SK-N-SH (cell line): ENCODE results near the gene CHST9. TPM values are rescaled to one million over a fixed set of nuclear protein-coding genes. Genes with fewer than 3 reads are reported as not detected.

Experiments used
- CTCF ChIA-PET: fragments of 300-600, 350-600 bp; formaldehyde crosslinking; extraction: SDS; loops from one replicate; lab custom pipeline; 2021; lab: Yijun Ruan, JAX
- POLR2A ChIA-PET: fragments of 350-600 bp; sonication (Branson Sonifier 250); formaldehyde crosslinking; extraction: SDS; loops from one replicate; lab custom pipeline; 2020; ENCODE audit warnings: antibody characterized with exemption, inconsistent platforms; lab: Yijun Ruan, JAX
- DNase-seq: peaks from one replicate; pipeline ENCODE4 v3.0.0; 2012
- H2AFZ ChIP-seq: fragments of 200-600 bp; sonication (generic); 2 replicates; pipeline ENCODE4 v1.8.1; 2016; ENCODE audit warnings: antibody characterized with exemption, mild to moderate bottlenecking, low read depth
- H3F3A ChIP-seq: fragments of 200-600 bp; sonication (generic); replicated peaks from 2 replicates; pipeline ENCODE3; 2016; ENCODE audit warnings: antibody characterized with exemption, mild to moderate bottlenecking; ENCODE audit not compliant: insufficient read depth
- H3K27ac ChIP-seq, 2 experiments: fragments of 200-500 bp in 1 of 2; fragments of 200-600 bp in 1 of 2; sonication (Bioruptor generic) in 1 of 2; sonication (generic), shearing (Covaris generic) in 1 of 2; 2 replicates each; pipeline versions ENCODE4 v1.5.1 to v1.6.1; 2014 to 2016; ENCODE audit warnings: low read depth in 2 of 2, inconsistent platforms in 1 of 2, low read length in 1 of 2, mild to moderate bottlenecking in 1 of 2, mixed read lengths in 1 of 2
- H3K27me3 ChIP-seq: fragments of 200-600 bp; sonication (generic), shearing (Covaris generic); 2 replicates; pipeline ENCODE4 v1.6.1; 2016; ENCODE audit warnings: mixed run types; ENCODE audit not compliant: insufficient read depth
- H3K36me3 ChIP-seq, 2 experiments: fragments of 200-500 bp in 1 of 2; fragments of 200-600 bp in 1 of 2; sonication (Bioruptor generic) in 1 of 2; sonication (generic) in 1 of 2; replicated peaks in 1 of 2; 2 replicates each; pipeline versions ENCODE3 to v1.5.1; 2014 to 2016; ENCODE audit warnings: low read length in 1 of 2, mild to moderate bottlenecking in 1 of 2; ENCODE audit not compliant: insufficient read depth in 2 of 2, control insufficient read depth in 1 of 2
- H3K4me1 ChIP-seq, 2 experiments: fragments of 200-500 bp in 1 of 2; fragments of 200-600 bp in 1 of 2; sonication (Bioruptor generic) in 1 of 2; sonication (generic), shearing (Covaris generic) in 1 of 2; 2 replicates each; pipeline versions ENCODE4 v1.5.1 to v1.6.1; 2014 to 2016; ENCODE audit warnings: low read depth in 1 of 2, low read length in 1 of 2, mixed run types in 1 of 2; ENCODE audit not compliant: insufficient read depth in 2 of 2, control insufficient read depth in 1 of 2
- H3K4me2 ChIP-seq: fragments of 200-600 bp; sonication (generic), shearing (Covaris generic); 2 replicates; pipeline ENCODE4 v1.6.1; 2017; ENCODE audit warnings: mixed run types
- H3K4me3 ChIP-seq, 2 experiments: fragments of 200-500 bp in 1 of 2; fragments of 200-600 bp in 1 of 2; sonication (Bioruptor generic) in 1 of 2; sonication (generic), shearing (Covaris generic) in 1 of 2; 2 replicates each; pipeline versions ENCODE4 v1.5.1 to v1.8.1; 2014 to 2016; ENCODE audit warnings: low read depth in 2 of 2, inconsistent platforms in 1 of 2, low read length in 1 of 2, mild to moderate bottlenecking in 1 of 2, mixed read lengths in 1 of 2, moderate library complexity in 1 of 2
- H3K79me2 ChIP-seq: fragments of 200-600 bp; sonication (generic); 2 replicates; pipeline ENCODE4 v1.8.1; 2017; ENCODE audit warnings: mild to moderate bottlenecking; ENCODE audit not compliant: insufficient read depth
- H3K9ac ChIP-seq: fragments of 200-600 bp; sonication (generic); 2 replicates; pipeline ENCODE4 v1.6.1; 2017; ENCODE audit warnings: mixed run types
- H3K9me2 ChIP-seq: fragments of 200-600 bp; sonication (generic); 2 replicates; pipeline ENCODE4 v1.6.1; 2017; ENCODE audit warnings: mixed run types
- H3K9me3 ChIP-seq: fragments of 200-600 bp; sonication (generic); 2 replicates; pipeline ENCODE4 v1.6.1; 2017; ENCODE audit warnings: mixed run types, mild to moderate bottlenecking, moderate library complexity
- H4K20me1 ChIP-seq: fragments of 200-600 bp; sonication (generic); 2 replicates; pipeline ENCODE4 v1.6.1; 2017; ENCODE audit warnings: mild to moderate bottlenecking, mixed run types; ENCODE audit not compliant: insufficient read depth
- EZH2phosphoT487 ChIP-seq: fragments of 200-600 bp; sonication (generic); IDR thresholded peaks from 2 replicates; pipeline ENCODE4 v1.6.1; 2017; ENCODE audit warnings: low read depth, mixed run types, mild to moderate bottlenecking, antibody characterized with exemption, moderate library complexity, borderline replicate concordance
- GATA2 ChIP-seq: sonication (generic); formaldehyde crosslinking; IDR thresholded peaks from 2 replicates; pipeline ENCODE4 v1.5.0; 2020; ENCODE audit warnings: mild to moderate bottlenecking, missing genetic modification reagents
- MEF2A ChIP-seq: IDR thresholded peaks from 2 replicates; pipeline ENCODE4 v1.4.0; 2012; ENCODE audit warnings: low read depth, borderline replicate concordance
- MXI1 ChIP-seq: IDR thresholded peaks from 2 replicates; pipeline ENCODE4 v1.6.1; 2012; ENCODE audit warnings: mild to moderate bottlenecking, low read depth, low read length, improper control_type of control experiment
- RFX5 ChIP-seq: IDR thresholded peaks from 2 replicates; pipeline ENCODE4 v1.6.1; 2012; ENCODE audit warnings: mild to moderate bottlenecking, improper control_type of control experiment, low read length
- SIN3A ChIP-seq: IDR thresholded peaks from 2 replicates; pipeline ENCODE4 v1.6.1; 2012; ENCODE audit warnings: low read depth, mild to moderate bottlenecking, low read length, moderate library complexity, borderline replicate concordance
- YY1 ChIP-seq: IDR thresholded peaks from 2 replicates; pipeline ENCODE4 v1.4.0; 2012; ENCODE audit warnings: low read depth, mild to moderate bottlenecking
- WGBS: methylation state at CpG from one replicate; pipeline ENCODE4 v1.1.6; 2017; ENCODE audit warnings: low lambda C conversion rate; 5-methylcytosine and 5-hydroxymethylcytosine counted together
- polyA plus RNA-seq, 3 experiments: library from polyadenylated mRNA; depleted of rRNA; stranded (reverse); fragments of >200 nt; gene quantifications; 2 replicates each; pipeline ENCODE4 v1.2.3, GENCODE V29; 2012
- TF ChIP-seq, protein P1 (sequence below): IDR thresholded peaks from 2 replicates; pipeline ENCODE4 v1.4.0; 2012; ENCODE audit warnings: low read depth, borderline replicate concordance

The CHST9 gene
- polyA plus RNA-seq, 1 of the 3 experiments (the other 2 are of a cell fraction): not detected

DNA sequence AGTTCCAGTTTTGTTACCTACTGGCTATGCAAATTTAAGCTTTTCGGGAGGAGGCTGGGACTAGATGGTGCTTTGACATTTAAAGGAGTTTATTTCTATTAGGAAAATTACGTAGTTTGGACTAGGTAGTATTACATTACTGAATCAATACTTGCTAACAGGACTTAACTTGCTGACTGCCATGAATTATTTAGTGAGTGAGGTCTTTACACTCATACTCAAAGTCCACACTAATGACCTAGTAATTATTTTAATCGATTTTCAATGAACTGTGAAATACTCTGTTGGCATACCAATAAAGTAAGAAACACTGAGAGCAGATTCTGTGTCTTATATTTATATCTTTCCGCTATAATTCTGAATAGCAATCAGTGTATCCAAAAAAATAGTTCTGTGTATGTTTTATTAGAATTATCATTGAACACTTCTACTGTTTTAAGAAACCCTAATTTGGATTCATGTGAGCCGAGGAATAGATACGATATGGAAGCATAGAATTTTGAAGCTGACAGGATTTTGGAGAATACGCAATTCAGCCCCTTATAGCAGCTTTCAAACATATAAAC is 55.0 kb downstream of the CHST9 start:
- H3K27ac ChIP-seq: no peak overlapping the region
- TF ChIP-seq MEF2A (no peak), GATA2 (no peak), EZH2phosphoT487 (no peak), YY1 (no peak)
- H3K4me2 ChIP-seq: no peak overlapping the region
- H3K36me3 ChIP-seq: no peaks in the 10 kb centered on the region
- ChIA-PET CTCF (no interaction called here), POLR2A (no interaction called here)
- no peaks in the 10 kb centered on the region for H3K4me1 ChIP-seq
- DNase-seq: no peak
- H3K9ac ChIP-seq: no peak overlapping the region
- H2AFZ ChIP-seq: no peak overlapping the region
- H3F3A ChIP-seq: no peaks in the 10 kb centered on the region
- H3K9me3 ChIP-seq: no peaks in the 10 kb centered on the region
- no peaks in the 10 kb centered on the region for H4K20me1 ChIP-seq
- H3K4me3 ChIP-seq: no peak overlapping the region
- 53% methylated on average over 7 of the region's 7 CpGs for WGBS
- no peaks in the 10 kb centered on the region for H3K79me2 ChIP-seq
- H3K9me2 ChIP-seq: no peaks in the 10 kb centered on the region
- no peaks in the 10 kb centered on the region for H3K27me3 ChIP-seq

GRCh38 chr18:27124196-27124595 is 60.9 kb downstream of the CHST9 start:
- POLR2A ChIA-PET: no interaction called here
- CTCF ChIA-PET: interaction anchor here (0.9 kb wide), 1 partner anchor 10 kb away, joined by 5 read pairs; no protein-coding TSS in a partner anchor

DNA sequence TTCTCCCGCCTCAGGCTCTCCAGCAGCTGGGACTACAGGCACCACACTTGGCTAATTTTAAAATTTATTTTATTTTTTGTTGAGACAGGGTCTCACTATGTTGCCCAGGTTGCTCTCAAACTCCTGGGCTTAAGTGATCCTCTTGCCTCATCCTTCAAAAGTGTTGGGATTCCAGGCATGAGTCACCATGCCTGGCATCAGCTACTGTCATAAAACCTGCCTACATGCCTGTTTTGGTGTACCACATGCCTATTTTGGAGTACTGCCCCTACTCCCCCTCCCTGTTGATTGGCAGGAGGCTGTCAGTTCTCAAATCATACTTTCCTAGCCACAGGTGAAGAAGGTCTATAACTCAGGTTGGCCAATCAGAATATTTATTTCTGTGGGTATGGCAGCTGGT is 64.0 kb downstream of the CHST9 start:
- no peaks in the 10 kb centered on the region for H3F3A ChIP-seq
- H3K9ac ChIP-seq: no peak overlapping the region
- H3K4me1 ChIP-seq: no peaks in the 10 kb centered on the region
- no peaks in the 10 kb centered on the region for H3K9me3 ChIP-seq
- TF ChIP-seq GATA2: no peak
- TF ChIP-seq EZH2phosphoT487: no peak
- no peak for TF ChIP-seq SIN3A
- no peak overlapping the region for H3K27ac ChIP-seq
- POLR2A ChIA-PET: no interaction called here
- no peak overlapping the region for H3K4me3 ChIP-seq
- H3K79me2 ChIP-seq: no peaks in the 10 kb centered on the region
- DNase-seq: no peak
- H3K4me2 ChIP-seq: no peak overlapping the region
- no peaks in the 10 kb centered on the region for H3K27me3 ChIP-seq
- no peak overlapping the region for H2AFZ ChIP-seq
- CTCF ChIA-PET: no interaction called here
- no peaks in the 10 kb centered on the region for H3K36me3 ChIP-seq
- H4K20me1 ChIP-seq: no peaks in the 10 kb centered on the region
- 33% methylated on average over 1 of the region's 1 CpG for whole genome bisulfite sequencing
- H3K9me2 ChIP-seq: no peaks in the 10 kb centered on the region

More at GRCh38 chr18:27124196-27124595, 60.9 kb downstream of the CHST9 start:
- Histone ChIP-seq H3K27ac (no peak overlapping the region), H3F3A (no peaks in the 10 kb centered on the region), H4K20me1 (no peaks in the 10 kb centered on the region), H3K36me3 (no peaks in the 10 kb centered on the region), H2AFZ (no peak overlapping the region), H3K4me1 (no peaks in the 10 kb centered on the region), H3K9me3 (no peaks in the 10 kb centered on the region), H3K79me2 (no peaks in the 10 kb centered on the region), H3K27me3 (no peaks in the 10 kb centered on the region), H3K9ac (no peak overlapping the region), H3K4me2 (no peak overlapping the region), H3K9me2 (no peaks in the 10 kb centered on the region), H3K4me3 (no peak overlapping the region)
- WGBS: 10% methylated on average over 1 of the region's 1 CpG
- TF ChIP-seq, protein P1, sequence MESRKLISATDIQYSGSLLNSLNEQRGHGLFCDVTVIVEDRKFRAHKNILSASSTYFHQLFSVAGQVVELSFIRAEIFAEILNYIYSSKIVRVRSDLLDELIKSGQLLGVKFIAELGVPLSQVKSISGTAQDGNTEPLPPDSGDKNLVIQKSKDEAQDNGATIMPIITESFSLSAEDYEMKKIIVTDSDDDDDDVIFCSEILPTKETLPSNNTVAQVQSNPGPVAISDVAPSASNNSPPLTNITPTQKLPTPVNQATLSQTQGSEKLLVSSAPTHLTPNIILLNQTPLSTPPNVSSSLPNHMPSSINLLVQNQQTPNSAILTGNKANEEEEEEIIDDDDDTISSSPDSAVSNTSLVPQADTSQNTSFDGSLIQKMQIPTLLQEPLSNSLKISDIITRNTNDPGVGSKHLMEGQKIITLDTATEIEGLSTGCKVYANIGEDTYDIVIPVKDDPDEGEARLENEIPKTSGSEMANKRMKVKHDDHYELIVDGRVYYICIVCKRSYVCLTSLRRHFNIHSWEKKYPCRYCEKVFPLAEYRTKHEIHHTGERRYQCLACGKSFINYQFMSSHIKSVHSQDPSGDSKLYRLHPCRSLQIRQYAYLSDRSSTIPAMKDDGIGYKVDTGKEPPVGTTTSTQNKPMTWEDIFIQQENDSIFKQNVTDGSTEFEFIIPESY: no peak
- no peak for TF ChIP-seq RFX5
- TF ChIP-seq MXI1: no peak
- TF ChIP-seq EZH2phosphoT487: no peak
- DNase-seq: no peak
